CD14-positive monocyte (primary cell): Measurements from ENCODE around the gene TEPSIN. TPM values are rescaled to one million over a fixed set of nuclear protein-coding genes. Genes with fewer than 3 reads are reported as not detected.
A peak's percentile ranks its signal among the peaks of the same experiment; 100 is the strongest.

Source experiments
- DNase-seq, 3 donors: peaks; one replicate each; pipeline ENCODE4 v3.0.0-alpha.2; 2011 to 2022
- H2AFZ ChIP-seq: 2 replicates; pipeline ENCODE4 v1.6.0; 2012; ENCODE audit warnings: mild to moderate bottlenecking, low read depth, low read length, inconsistent platforms; ENCODE audit not compliant: insufficient read depth, poor library complexity, severe bottlenecking
- H3K27ac ChIP-seq, 2 donors: 1 replicate in 1 of 2; 2 replicates in 1 of 2; pipeline ENCODE4 v1.5.1; 2012 to 2013; ENCODE audit warnings: low read length in 2 of 2, control low read depth in 1 of 2, inconsistent platforms in 1 of 2, low read depth in 1 of 2, mild to moderate bottlenecking in 1 of 2
- H3K27me3 ChIP-seq, 2 donors: one replicate each; pipeline versions ENCODE4 v1.6.0 to v1.6.1; 2011 to 2013; ENCODE audit warnings: low read length in 2 of 2; ENCODE audit not compliant: control insufficient read depth in 2 of 2, insufficient read depth in 2 of 2
- H3K36me3 ChIP-seq, 2 donors: replicated peaks in 1 of 2; 1 replicate in 1 of 2; 2 replicates in 1 of 2; pipeline versions ENCODE4 v1.5.1 to v1.6.1; 2012 to 2013; ENCODE audit warnings: low read length in 2 of 2, control low read depth in 1 of 2, inconsistent platforms in 1 of 2, mild to moderate bottlenecking in 1 of 2; ENCODE audit not compliant: insufficient read depth in 2 of 2, control insufficient read depth in 1 of 2
- H3K4me1 ChIP-seq, 2 donors: 1 replicate in 1 of 2; 2 replicates in 1 of 2; pipeline versions ENCODE4 v1.5.1 to v1.6.1; 2012 to 2013; ENCODE audit warnings: low read length in 2 of 2, control low read depth in 1 of 2, inconsistent platforms in 1 of 2, mild to moderate bottlenecking in 1 of 2, moderate library complexity in 1 of 2; ENCODE audit not compliant: insufficient read depth in 2 of 2, control insufficient read depth in 1 of 2
- H3K4me2 ChIP-seq: replicated peaks from 2 replicates; pipeline ENCODE3; 2012; ENCODE audit warnings: low read length, moderate library complexity, mild to moderate bottlenecking; ENCODE audit not compliant: poor library complexity, severe bottlenecking; ENCODE audit errors: extremely low read depth
- H3K4me3 ChIP-seq, 3 experiments: fragments of 200-600 bp in 1 of 3; sonication (generic) in 1 of 3; replicated peaks in 1 of 3; 1 replicate in 2 of 3; 2 replicates in 1 of 3; pipeline ENCODE4 v1.5.1; 2011 to 2013; ENCODE audit warnings: low read length in 3 of 3, mild to moderate bottlenecking in 3 of 3, control low read depth in 2 of 3, low read depth in 2 of 3, inconsistent platforms in 1 of 3, moderate library complexity in 1 of 3
- H3K79me2 ChIP-seq: 2 replicates; pipeline ENCODE4 v1.6.0; 2012; ENCODE audit warnings: mild to moderate bottlenecking, control low read depth, inconsistent platforms, low read length, moderate library complexity; ENCODE audit not compliant: insufficient read depth
- H3K9ac ChIP-seq: 2 replicates; pipeline ENCODE4 v1.6.0; 2017; ENCODE audit warnings: low read length, mild to moderate bottlenecking; ENCODE audit not compliant: insufficient read depth, poor library complexity, severe bottlenecking
- H3K9me3 ChIP-seq, 2 donors: replicated peaks in 1 of 2; 1 replicate in 1 of 2; 2 replicates in 1 of 2; pipeline versions ENCODE4 v1.5.1 to v1.6.1; 2012 to 2013; ENCODE audit warnings: low read length in 2 of 2, control low read depth in 1 of 2; ENCODE audit not compliant: control insufficient read depth in 1 of 2, insufficient read depth in 1 of 2
- H4K20me1 ChIP-seq: 2 replicates; pipeline ENCODE4 v1.6.0; 2012; ENCODE audit warnings: mild to moderate bottlenecking, low read length, control low read depth, moderate library complexity; ENCODE audit not compliant: insufficient read depth
- H3K27ac Mint-ChIP-seq, 7 donors: one replicate each; pipeline ENCODE4 v1.8.0; 2020; ENCODE audit warnings: mild to moderate bottlenecking in 7 of 7, mixed read lengths in 7 of 7, moderate library complexity in 6 of 7, inconsistent platforms in 2 of 7
- H3K27me3 Mint-ChIP-seq, 3 donors: one replicate each; pipeline ENCODE4 v1.8.0; 2021 to 2022; ENCODE audit warnings: low read depth in 3 of 3, mild to moderate bottlenecking in 3 of 3, mixed read lengths in 3 of 3, moderate library complexity in 3 of 3, inconsistent platforms in 1 of 3
- H3K36me3 Mint-ChIP-seq, 2 donors: one replicate each; pipeline ENCODE4 v1.8.0; 2020; ENCODE audit warnings: mixed read lengths in 2 of 2, inconsistent platforms in 1 of 2, mild to moderate bottlenecking in 1 of 2
- H3K4me1 Mint-ChIP-seq: one replicate; pipeline ENCODE4 v1.8.0; 2020; ENCODE audit warnings: mild to moderate bottlenecking, mixed read lengths
- H3K4me3 Mint-ChIP-seq, 2 donors: one replicate each; pipeline ENCODE4 v1.8.0; 2020; ENCODE audit warnings: mild to moderate bottlenecking in 2 of 2, mixed read lengths in 2 of 2, moderate library complexity in 1 of 2
- H3K9me3 Mint-ChIP-seq, 7 donors: one replicate each; pipeline ENCODE4 v1.8.0; 2020 to 2022; ENCODE audit warnings: mixed read lengths in 7 of 7, mild to moderate bottlenecking in 6 of 7, moderate library complexity in 6 of 7, inconsistent platforms in 2 of 7
- WGBS: methylation state at CpG from one replicate; pipeline ENCODE4 v1.1.5; 2013; ENCODE audit warnings: missing lambda C conversion rate; ENCODE audit not compliant: insufficient coverage; 5-methylcytosine and 5-hydroxymethylcytosine counted together
- intact Hi-C, 2 donors: fragments of 100-400 bp; cut with micrococcal nuclease; formaldehyde crosslinking; loops; one replicate each; pipeline versions ENCODE4 v1.15.0 to v1.15.1; 2023
- polyA plus RNA-seq, 3 donors: library from polyadenylated mRNA; depleted of rRNA in 1 of 3; unstranded in 2 of 3; stranded (reverse) in 1 of 3; fragments of 300-500 nt in 2 of 3; fragments of >200 nt in 1 of 3; fragmentation: Illumina TruSeq in 2 of 3; gene quantifications; 1 replicate in 2 of 3; 2 replicates in 1 of 3; pipeline ENCODE4 v1.2.3, GENCODE V29; 2012 to 2021
- TF ChIP-seq, protein P1 (sequence below): fragments of 200-600 bp; IDR thresholded peaks from one replicate; pipeline ENCODE4 v1.8.0; 2022; ENCODE audit warnings: antibody characterized with exemption, mild to moderate bottlenecking

TEPSIN gene
- polyA plus RNA-seq, 3 donors = 3.4 to 136 (median 4.5) TPM

DNA sequence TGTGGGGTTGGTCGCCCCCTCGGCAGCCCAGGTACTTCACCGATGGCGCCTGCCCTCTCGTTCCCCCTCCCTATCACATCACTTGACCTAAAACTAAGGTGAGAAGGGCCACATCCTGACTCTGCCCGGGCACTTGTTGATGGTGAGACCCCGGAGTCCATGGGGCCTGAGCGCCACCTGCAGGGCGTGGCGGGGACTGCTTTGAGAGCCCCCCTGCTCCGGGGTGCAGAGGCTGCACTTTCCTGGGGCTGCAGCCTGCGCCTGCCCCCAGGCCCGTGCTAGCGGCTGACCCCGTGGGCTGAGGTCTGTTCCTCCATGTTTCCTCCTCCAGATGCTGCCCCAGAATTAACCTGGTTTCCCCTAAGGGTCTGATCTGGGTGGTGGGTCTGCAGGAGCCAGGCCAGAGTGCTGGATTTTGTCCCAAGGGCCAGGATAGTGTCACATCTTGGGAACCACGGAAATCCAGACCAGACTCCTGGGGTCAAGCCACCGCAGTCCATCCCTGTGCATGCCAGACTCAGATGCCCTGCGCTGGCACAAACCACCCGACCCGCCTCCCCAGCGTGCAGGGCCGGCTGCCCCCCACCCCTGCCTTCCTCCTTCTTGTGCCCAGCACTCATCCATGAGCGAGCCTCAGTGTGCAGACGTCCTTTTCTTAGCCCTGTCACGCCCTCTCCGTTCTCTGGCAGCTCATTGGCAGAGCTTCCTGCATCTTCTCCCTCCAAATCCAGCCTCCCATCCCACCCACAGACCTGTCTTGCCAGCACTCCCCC, 3.0 kb upstream of the TEPSIN start:
- whole genome bisulfite sequencing = 50% methylated on average over 21 of the region's 26 CpGs
- peak; percentile 39 to 58 (median 40) for DNase-seq
- Histone ChIP-seq H3K27me3 (no peaks in the 10 kb centered on the region), H3K9ac (no peak overlapping the region), H3K4me1 (peaks cover 21 to 33% of the 10 kb centered on the region in 2 donors), H4K20me1 (peaks cover 54% of the 10 kb centered on the region), H2AFZ (no peak overlapping the region), H3K4me2 (no peak overlapping the region), H3K36me3 (peaks cover 14 to 26% of the 10 kb centered on the region in 2 donors), H3K79me2 (peaks cover 38% of the 10 kb centered on the region), H3K27ac (no peak overlapping the region), H3K9me3 (no peaks in the 10 kb centered on the region), H3K4me3 (no peak overlapping the region)
- no peak overlapping the region for H3K4me3 Mint-ChIP-seq
- peak overlapping the region in 1 of 7 donors; percentile 43 for H3K27ac Mint-ChIP-seq
- H3K27me3 Mint-ChIP-seq = no peaks in the 10 kb centered on the region
- H3K4me1 Mint-ChIP-seq = peaks cover 34% of the 10 kb centered on the region
- peaks cover 0 to 2% (median 0%) of the 10 kb centered on the region in 7 donors for H3K9me3 Mint-ChIP-seq
- TF ChIP-seq, protein P1, sequence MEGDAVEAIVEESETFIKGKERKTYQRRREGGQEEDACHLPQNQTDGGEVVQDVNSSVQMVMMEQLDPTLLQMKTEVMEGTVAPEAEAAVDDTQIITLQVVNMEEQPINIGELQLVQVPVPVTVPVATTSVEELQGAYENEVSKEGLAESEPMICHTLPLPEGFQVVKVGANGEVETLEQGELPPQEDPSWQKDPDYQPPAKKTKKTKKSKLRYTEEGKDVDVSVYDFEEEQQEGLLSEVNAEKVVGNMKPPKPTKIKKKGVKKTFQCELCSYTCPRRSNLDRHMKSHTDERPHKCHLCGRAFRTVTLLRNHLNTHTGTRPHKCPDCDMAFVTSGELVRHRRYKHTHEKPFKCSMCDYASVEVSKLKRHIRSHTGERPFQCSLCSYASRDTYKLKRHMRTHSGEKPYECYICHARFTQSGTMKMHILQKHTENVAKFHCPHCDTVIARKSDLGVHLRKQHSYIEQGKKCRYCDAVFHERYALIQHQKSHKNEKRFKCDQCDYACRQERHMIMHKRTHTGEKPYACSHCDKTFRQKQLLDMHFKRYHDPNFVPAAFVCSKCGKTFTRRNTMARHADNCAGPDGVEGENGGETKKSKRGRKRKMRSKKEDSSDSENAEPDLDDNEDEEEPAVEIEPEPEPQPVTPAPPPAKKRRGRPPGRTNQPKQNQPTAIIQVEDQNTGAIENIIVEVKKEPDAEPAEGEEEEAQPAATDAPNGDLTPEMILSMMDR = peak; percentile 85
- peaks cover 13 to 26% of the 10 kb centered on the region in 2 donors for H3K36me3 Mint-ChIP-seq
- intact Hi-C loops = loop anchor here (1.0 to 2.0 kb wide), 2 partner anchors 99 to 100 kb away; no protein-coding TSS in a partner anchor

DNA sequence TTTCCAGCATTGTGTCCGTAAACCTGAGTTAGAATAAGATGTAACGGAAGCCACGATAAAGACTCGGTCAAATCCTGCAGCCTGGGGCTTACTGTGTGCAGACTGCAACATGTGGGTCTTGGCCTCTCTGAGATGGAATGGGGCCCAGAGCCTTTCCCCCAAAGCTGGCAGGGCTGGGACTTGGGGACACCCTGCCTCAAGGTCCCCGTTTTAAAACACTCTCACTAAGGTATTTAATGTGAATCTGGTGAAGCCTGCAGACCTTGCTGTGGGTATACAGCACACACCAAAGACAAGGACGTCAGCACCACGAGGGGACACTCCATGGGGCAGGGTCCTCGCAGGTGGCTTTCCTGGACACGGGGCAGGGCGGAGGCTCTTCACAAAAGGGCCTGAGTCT, 2.3 kb upstream of the TEPSIN start:
- Histone ChIP-seq H3K9ac (no peak overlapping the region), H4K20me1 (peaks cover 56% of the 10 kb centered on the region), H3K4me1 (peaks cover 21 to 36% of the 10 kb centered on the region in 2 donors), H3K4me3 (no peak overlapping the region), H3K4me2 (no peak overlapping the region), H3K27ac (no peak overlapping the region), H3K36me3 (peaks cover 12 to 26% of the 10 kb centered on the region in 2 donors), H3K9me3 (no peaks in the 10 kb centered on the region), H3K79me2 (peaks cover 45% of the 10 kb centered on the region), H3K27me3 (no peaks in the 10 kb centered on the region), H2AFZ (no peak overlapping the region)
- Mint-ChIP-seq H3K4me1 (peaks cover 35% of the 10 kb centered on the region), H3K27ac (no peak overlapping the region), H3K9me3 (peaks cover 0 to 2% (median 0%) of the 10 kb centered on the region in 7 donors), H3K36me3 (peaks cover 12 to 25% of the 10 kb centered on the region in 2 donors), H3K27me3 (no peaks in the 10 kb centered on the region), H3K4me3 (no peak overlapping the region)
- WGBS = 97% methylated on average over 7 of the region's 10 CpGs
- DNase-seq = no peak
- TF ChIP-seq, protein P1 = no peak
- intact Hi-C loops = loop anchor here (1.0 to 2.0 kb wide), 2 partner anchors 98 to 99 kb away; no protein-coding TSS in a partner anchor
